ENCODE results near the gene PLCB4.

PLCB4 gene

GRCh38 chr20:9440892-9441291, 372.0 kb downstream of the PLCB4 start:
- H3K9ac ChIP-seq (ENCODE audit: low read length): no peak overlapping the region

GRCh38 chr20:9441948-9442347, 373.1 kb downstream of the PLCB4 start:
- no peak overlapping the region for H3K27ac ChIP-seq (ENCODE audit: low read depth, low read length)
- no peak overlapping the region for H3K4me3 ChIP-seq (ENCODE audit: low read depth, low read length)
- H3K27me3 ChIP-seq (ENCODE audit: control insufficient read depth, insufficient read depth, low read length): no peaks in the 10 kb centered on the region
- peaks cover 8% of the 10 kb centered on the region for H3K9me3 ChIP-seq (ENCODE audit: control insufficient read depth, insufficient read depth, low read depth, low read length)
- H3K9ac ChIP-seq (ENCODE audit: low read length): no peak overlapping the region
- peaks cover 2% of the 10 kb centered on the region; the same call in 1 of the 2 replicates for H3K4me1 ChIP-seq (ENCODE audit: control insufficient read depth, insufficient read depth, low read length)
- H3K36me3 ChIP-seq (ENCODE audit: control insufficient read depth, insufficient read depth, low read length): peaks cover 24% of the 10 kb centered on the region

More at GRCh38 chr20:9440892-9441291, 372.0 kb downstream of the PLCB4 start:
- H3K9me3 ChIP-seq (ENCODE audit: control insufficient read depth, insufficient read depth, low read depth, low read length): peaks cover 8% of the 10 kb centered on the region
- H3K27ac ChIP-seq (ENCODE audit: low read depth, low read length): no peak overlapping the region
- H3K36me3 ChIP-seq (ENCODE audit: control insufficient read depth, insufficient read depth, low read length): peaks cover 24% of the 10 kb centered on the region
- H3K4me1 ChIP-seq (ENCODE audit: control insufficient read depth, insufficient read depth, low read length): peaks cover 2% of the 10 kb centered on the region; the same call in 1 of the 2 replicates
- H3K4me3 ChIP-seq (ENCODE audit: low read depth, low read length): no peak overlapping the region
- H3K27me3 ChIP-seq (ENCODE audit: control insufficient read depth, insufficient read depth, low read length): no peaks in the 10 kb centered on the region

GRCh38 chr20:9442858-9443257, 374.0 kb downstream of the PLCB4 start:
- Histone ChIP-seq H3K4me3 (ENCODE audit: low read depth, low read length) (no peak overlapping the region), H3K27ac (ENCODE audit: low read depth, low read length) (no peak overlapping the region), H3K4me1 (ENCODE audit: control insufficient read depth, insufficient read depth, low read length) (peaks cover 2% of the 10 kb centered on the region; the same call in 1 of the 2 replicates), H3K27me3 (ENCODE audit: control insufficient read depth, insufficient read depth, low read length) (no peaks in the 10 kb centered on the region), H3K36me3 (ENCODE audit: control insufficient read depth, insufficient read depth, low read length) (peaks cover 19% of the 10 kb centered on the region), H3K9ac (ENCODE audit: low read length) (no peak overlapping the region), H3K9me3 (ENCODE audit: control insufficient read depth, insufficient read depth, low read depth, low read length) (peaks cover 8% of the 10 kb centered on the region)

- H3K27ac ChIP-seq (ENCODE audit: low read depth, low read length): no peak overlapping the region
- no peak overlapping the region for H3K4me3 ChIP-seq (ENCODE audit: low read depth, low read length)
- H3K36me3 ChIP-seq (ENCODE audit: control insufficient read depth, insufficient read depth, low read length): 0 out of 2 replicates have a peak, but pooled peaks cover 4% of the 10 kb centered on the region
- peaks cover 2% of the 10 kb centered on the region; the same call in 1 of the 2 replicates for H3K4me1 ChIP-seq (ENCODE audit: control insufficient read depth, insufficient read depth, low read length)
- no peaks in the 10 kb centered on the region; the same call in 1 of the 2 replicates for H3K9me3 ChIP-seq (ENCODE audit: control insufficient read depth, insufficient read depth, low read depth, low read length)
- H3K9ac ChIP-seq (ENCODE audit: low read length): no peak overlapping the region
- no peaks in the 10 kb centered on the region for H3K27me3 ChIP-seq (ENCODE audit: control insufficient read depth, insufficient read depth, low read length)
These were observed 376.0 kb downstream of the PLCB4 start for GRCh38 chr20:9444921-9445320.

GRCh38 chr20:9447182-9447581, 378.3 kb downstream of the PLCB4 start:
- Histone ChIP-seq H3K27ac (ENCODE audit: low read depth, low read length) (no peak overlapping the region), H3K36me3 (ENCODE audit: control insufficient read depth, insufficient read depth, low read length) (0 out of 2 replicates have a peak, but pooled peaks cover 4% of the 10 kb centered on the region), H3K4me1 (ENCODE audit: control insufficient read depth, insufficient read depth, low read length) (peaks cover 2% of the 10 kb centered on the region; the same call in 1 of the 2 replicates), H3K9ac (ENCODE audit: low read length) (no peak overlapping the region), H3K27me3 (ENCODE audit: control insufficient read depth, insufficient read depth, low read length) (no peaks in the 10 kb centered on the region), H3K4me3 (ENCODE audit: low read depth, low read length) (no peak overlapping the region), H3K9me3 (ENCODE audit: control insufficient read depth, insufficient read depth, low read depth, low read length) (no peaks in the 10 kb centered on the region; the same call in 1 of the 2 replicates)

GRCh38 chr20:9453201-9453600, 384.3 kb downstream of the PLCB4 start:
- H3K9ac ChIP-seq (ENCODE audit: low read length): no peak overlapping the region
- no peaks in the 10 kb centered on the region for H3K36me3 ChIP-seq (ENCODE audit: control insufficient read depth, insufficient read depth, low read length)
- H3K27me3 ChIP-seq (ENCODE audit: control insufficient read depth, insufficient read depth, low read length): no peaks in the 10 kb centered on the region
- no peaks in the 10 kb centered on the region for H3K4me1 ChIP-seq (ENCODE audit: control insufficient read depth, insufficient read depth, low read length)
- no peak overlapping the region for H3K27ac ChIP-seq (ENCODE audit: low read depth, low read length)
- H3K4me3 ChIP-seq (ENCODE audit: low read depth, low read length): no peak overlapping the region
- no peaks in the 10 kb centered on the region; the same call in 1 of the 2 replicates for H3K9me3 ChIP-seq (ENCODE audit: control insufficient read depth, insufficient read depth, low read depth, low read length)

GRCh38 chr20:9454791-9455190, 385.9 kb downstream of the PLCB4 start:
- Histone ChIP-seq H3K4me3 (ENCODE audit: low read depth, low read length) (no peak overlapping the region), H3K9me3 (ENCODE audit: control insufficient read depth, insufficient read depth, low read depth, low read length) (no peaks in the 10 kb centered on the region), H3K36me3 (ENCODE audit: control insufficient read depth, insufficient read depth, low read length) (0 out of 2 replicates have a peak, but pooled peaks cover under 1% of the 10 kb centered on the region), H3K4me1 (ENCODE audit: control insufficient read depth, insufficient read depth, low read length) (no peaks in the 10 kb centered on the region), H3K27ac (ENCODE audit: low read depth, low read length) (no peak overlapping the region), H3K27me3 (ENCODE audit: control insufficient read depth, insufficient read depth, low read length) (no peaks in the 10 kb centered on the region), H3K9ac (ENCODE audit: low read length) (no peak overlapping the region)

GRCh38 chr20:9457136-9457535, 388.2 kb downstream of the PLCB4 start:
- H3K27me3 ChIP-seq (ENCODE audit: control insufficient read depth, insufficient read depth, low read length): no peaks in the 10 kb centered on the region
- H3K4me1 ChIP-seq (ENCODE audit: control insufficient read depth, insufficient read depth, low read length): no peaks in the 10 kb centered on the region
- H3K9me3 ChIP-seq (ENCODE audit: control insufficient read depth, insufficient read depth, low read depth, low read length): no peaks in the 10 kb centered on the region
- peaks cover 11% of the 10 kb centered on the region for H3K36me3 ChIP-seq (ENCODE audit: control insufficient read depth, insufficient read depth, low read length)
- no peak overlapping the region for H3K27ac ChIP-seq (ENCODE audit: low read depth, low read length)
- no peak overlapping the region for H3K4me3 ChIP-seq (ENCODE audit: low read depth, low read length)
- no peak overlapping the region for H3K9ac ChIP-seq (ENCODE audit: low read length)

GRCh38 chr20:9458138-9458796, 389.4 kb downstream of the PLCB4 start:
- Histone ChIP-seq H3K27me3 (ENCODE audit: control insufficient read depth, insufficient read depth, low read length) (no peaks in the 10 kb centered on the region), H3K27ac (ENCODE audit: low read depth, low read length) (no peak overlapping the region), H3K4me3 (ENCODE audit: low read depth, low read length) (no peak overlapping the region), H3K4me1 (ENCODE audit: control insufficient read depth, insufficient read depth, low read length) (no peaks in the 10 kb centered on the region), H3K9me3 (ENCODE audit: control insufficient read depth, insufficient read depth, low read depth, low read length) (no peaks in the 10 kb centered on the region), H3K9ac (ENCODE audit: low read length) (no peak overlapping the region), H3K36me3 (ENCODE audit: control insufficient read depth, insufficient read depth, low read length) (peaks cover 11% of the 10 kb centered on the region)

GRCh38 chr20:9460518-9460917, 391.6 kb downstream of the PLCB4 start:
- Histone ChIP-seq H3K9me3 (ENCODE audit: control insufficient read depth, insufficient read depth, low read depth, low read length) (no peaks in the 10 kb centered on the region), H3K4me3 (ENCODE audit: low read depth, low read length) (no peak overlapping the region), H3K9ac (ENCODE audit: low read length) (no peak overlapping the region), H3K36me3 (ENCODE audit: control insufficient read depth, insufficient read depth, low read length) (peaks cover 11% of the 10 kb centered on the region), H3K4me1 (ENCODE audit: control insufficient read depth, insufficient read depth, low read length) (no peaks in the 10 kb centered on the region), H3K27ac (ENCODE audit: low read depth, low read length) (no peak overlapping the region), H3K27me3 (ENCODE audit: control insufficient read depth, insufficient read depth, low read length) (no peaks in the 10 kb centered on the region)

- Histone ChIP-seq H3K36me3 (ENCODE audit: control insufficient read depth, insufficient read depth, low read length) (no peaks in the 10 kb centered on the region), H3K27me3 (ENCODE audit: control insufficient read depth, insufficient read depth, low read length) (no peaks in the 10 kb centered on the region), H3K4me1 (ENCODE audit: control insufficient read depth, insufficient read depth, low read length) (no peaks in the 10 kb centered on the region), H3K27ac (ENCODE audit: low read depth, low read length) (no peak overlapping the region), H3K9ac (ENCODE audit: low read length) (no peak overlapping the region), H3K9me3 (ENCODE audit: control insufficient read depth, insufficient read depth, low read depth, low read length) (no peaks in the 10 kb centered on the region), H3K4me3 (ENCODE audit: low read depth, low read length) (no peak overlapping the region)
These were observed 399.1 kb downstream of the PLCB4 start for GRCh38 chr20:9467995-9468394.

Measured in HUES6 (cell line).